Hematopoietic multipotent progenitor cell treated with erythropoietin and hydrocortisone succinate and interleukin-3 and kit ligand, for 15 days (in vitro differentiated cells): Measurements from ENCODE around the gene GPHA2.

ENCODE experiments used
- DNase-seq: peaks from one replicate; pipeline ENCODE4 v3.0.0-alpha.2; 2015; ENCODE audit warnings: low spot score

The GPHA2 gene

GRCh38 chr11:64930340-64930739, 5.4 kb downstream of the GPHA2 start:
- DNase-seq = no peak

- no peak for DNase-seq
Observed at GRCh38 chr11:64929625-64930024, 6.1 kb downstream of the GPHA2 start.

GRCh38 chr11:64928957-64929356, 6.7 kb downstream of the GPHA2 start:
- no peak for DNase-seq

- no peak for DNase-seq
Observed at GRCh38 chr11:64926689-64927088, 9.0 kb downstream of the GPHA2 start.

GRCh38 chr11:64925536-64926436, 9.9 kb downstream of the GPHA2 start:
- peak; percentile 67 for DNase-seq

DNA sequence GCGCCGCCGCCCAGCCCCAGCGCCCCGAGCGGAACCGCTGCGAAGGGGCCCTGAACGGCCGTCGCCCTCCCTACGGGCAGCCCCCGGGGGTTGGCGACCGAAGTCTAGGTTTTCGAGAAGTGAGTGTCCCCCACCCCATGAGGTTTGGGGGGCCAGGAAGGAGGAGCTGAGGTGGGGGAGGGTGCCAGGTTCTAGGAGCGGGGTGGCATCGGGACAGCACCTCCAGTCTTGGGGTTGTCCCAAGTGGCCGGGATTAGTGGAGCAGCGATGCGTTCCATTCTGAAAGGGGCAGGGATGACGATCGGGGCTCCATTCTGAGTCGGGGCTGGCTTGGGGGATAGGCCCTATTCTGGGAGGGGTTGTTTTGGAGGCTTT, 10.8 kb downstream of the GPHA2 start:
- DNase-seq = peak; percentile 15

DNA sequence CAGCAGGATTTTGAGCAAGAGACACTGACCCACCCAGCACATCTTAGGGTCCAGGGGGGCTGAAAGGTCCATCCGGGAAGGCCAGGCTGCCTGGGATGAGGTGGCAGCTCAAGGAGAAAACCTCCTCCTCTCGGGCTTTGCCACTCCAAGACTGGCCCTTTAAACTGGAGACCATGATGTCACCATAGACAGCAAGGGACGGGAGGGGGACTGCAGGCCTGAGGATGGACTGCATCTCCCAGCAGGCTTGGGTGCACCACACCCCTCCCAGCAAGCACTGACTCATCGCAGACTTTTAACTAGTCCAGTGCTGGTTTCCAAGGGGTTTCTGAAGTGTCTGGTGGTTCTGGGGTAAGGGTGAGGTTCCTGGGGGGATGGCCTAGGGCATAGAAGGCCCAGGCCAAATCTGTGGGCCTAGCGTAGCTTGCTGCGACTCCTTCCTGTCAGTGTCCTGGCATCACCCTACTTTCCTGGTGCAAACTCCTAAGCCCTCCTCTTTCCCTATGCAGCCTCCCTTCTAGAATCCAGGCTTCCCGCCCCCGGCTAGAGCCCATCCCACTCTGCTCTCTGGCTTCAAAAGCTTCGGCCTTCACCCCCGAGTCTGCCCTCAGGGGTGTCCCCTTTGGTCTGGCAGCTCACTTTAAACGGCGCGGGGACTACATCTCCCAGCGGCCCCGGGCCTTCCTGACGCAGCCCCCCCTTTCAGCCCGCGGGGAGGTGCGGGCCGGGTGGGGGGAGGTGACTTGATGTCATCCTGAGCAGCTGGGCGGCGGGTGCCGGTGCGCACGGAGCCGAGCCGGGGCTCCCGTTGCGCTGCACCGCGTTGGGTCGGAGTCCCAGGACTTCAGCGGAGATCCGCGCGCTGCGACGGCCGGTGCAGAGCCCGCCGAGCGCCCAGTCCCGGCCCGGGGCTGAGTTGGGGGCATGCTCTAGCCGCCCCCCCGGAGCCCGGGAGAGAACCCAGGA, 11.5 kb downstream of the GPHA2 start, which contains the start of gene PPP2R5B:
Gene PPP2R5B, plus strand, starts transcription at position 746 of the 966 bp plus-strand sequence. CDS start 1,046 bp downstream, outside the sequence.
- peak; percentile 92 for DNase-seq

GRCh38 chr11:64923151-64923661, 12.5 kb downstream of the GPHA2 start:
- no peak for DNase-seq

GRCh38 chr11:64921384-64921783, 14.3 kb downstream of the GPHA2 start:
- no peak for DNase-seq

- no peak for DNase-seq
Observed at GRCh38 chr11:64920124-64920523, 15.6 kb downstream of the GPHA2 start.

- no peak for DNase-seq
Observed at GRCh38 chr11:64919627-64920026, 16.1 kb downstream of the GPHA2 start.

- DNase-seq = peak; percentile 34
Observed at GRCh38 chr11:64918017-64918416, 17.7 kb downstream of the GPHA2 start.

DNA sequence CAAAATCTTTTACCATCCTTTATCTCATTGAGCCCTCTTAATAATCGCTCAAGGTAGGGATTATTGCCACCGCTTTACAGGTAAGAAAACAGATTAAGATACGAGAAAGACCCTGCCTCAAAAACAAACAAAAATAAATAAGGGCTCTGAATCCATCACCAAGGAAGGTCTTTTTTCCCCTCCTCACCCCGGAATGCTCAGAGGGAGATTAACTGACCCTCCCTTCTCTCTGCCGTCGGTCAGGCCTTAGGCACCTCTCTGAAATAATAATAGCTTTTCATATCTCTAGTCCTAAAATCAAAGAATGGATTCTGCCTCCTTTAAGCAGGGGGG, 18.1 kb downstream of the GPHA2 start:
- no peak for DNase-seq

DNA sequence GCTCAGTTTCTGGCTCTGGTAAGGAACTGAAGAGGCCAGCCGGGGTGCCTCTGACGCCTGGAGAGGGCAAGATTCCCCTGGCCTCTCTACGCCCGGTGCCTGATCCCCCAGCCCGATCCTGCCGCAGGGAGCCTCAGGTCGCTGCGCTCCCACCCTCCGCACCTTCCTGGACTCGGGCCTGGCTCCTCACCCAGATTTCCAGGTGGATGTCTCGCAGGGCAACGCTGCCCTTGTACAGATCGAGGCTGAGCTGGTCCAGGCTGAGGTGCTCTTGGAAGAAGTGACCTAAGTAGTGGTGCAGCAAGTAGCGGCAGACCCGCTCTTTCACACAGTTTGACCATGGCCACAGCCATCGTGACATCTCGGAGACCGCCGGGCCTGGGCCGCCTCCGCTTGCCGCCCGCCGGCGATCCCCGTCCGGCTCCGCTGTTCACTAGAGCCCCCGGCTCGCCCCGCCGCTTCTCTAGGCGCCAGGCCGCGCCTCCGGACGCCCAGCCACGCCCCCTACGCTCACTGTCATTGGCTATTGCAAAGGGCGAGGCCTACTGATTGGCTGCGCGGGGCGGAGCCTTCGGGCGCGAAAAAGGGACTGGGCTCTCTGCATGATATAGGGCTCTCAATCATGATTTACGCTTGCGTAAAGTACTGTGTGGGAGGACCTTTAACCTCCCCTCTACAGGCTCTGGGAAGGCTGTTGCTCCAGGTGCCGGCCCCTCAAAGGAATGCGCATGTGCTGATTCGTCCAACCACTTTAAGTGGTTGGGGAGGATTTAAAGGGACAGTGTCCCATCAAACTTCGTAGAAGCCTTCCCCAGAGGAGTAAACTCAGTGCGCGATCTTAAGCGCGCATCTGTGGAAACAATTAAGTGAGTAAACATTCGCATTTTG, 18.7 kb downstream of the GPHA2 start, which contains the start of gene ATG2A:
Gene ATG2A, minus strand, starts transcription at position 435 of the 888 bp plus-strand sequence. Its CDS starts 74 bp downstream, at position 361.
- DNase-seq = peak; percentile 100

- peak; percentile 40 for DNase-seq
Observed at GRCh38 chr11:64916040-64916774, 19.5 kb downstream of the GPHA2 start.

GRCh38 chr11:64915376-64915887, 20.3 kb downstream of the GPHA2 start:
- peak; percentile 12 for DNase-seq

GRCh38 chr11:64914123-64914522, 21.6 kb downstream of the GPHA2 start:
- no peak for DNase-seq

- no peak for DNase-seq
Observed at GRCh38 chr11:64913171-64913727, 22.4 kb downstream of the GPHA2 start.

GRCh38 chr11:64911689-64912088, 24.0 kb downstream of the GPHA2 start:
- DNase-seq = no peak

- DNase-seq = no peak
Observed at GRCh38 chr11:64911142-64911541, 24.6 kb downstream of the GPHA2 start.
